Vagina (tissue), 2 donors: Measurements from ENCODE around the gene AGPAT4. TPM values are rescaled to one million over a fixed set of nuclear protein-coding genes. Genes with fewer than 3 reads are reported as not detected.

Source experiments
- DNase-seq, 2 donors: peaks; one replicate each; pipeline ENCODE4 v3.0.0-alpha.2; 2017; ENCODE audit errors: extremely low spot score in 2 of 2
- H3K27ac ChIP-seq: fragments of 200-600 bp; sonication (generic); one replicate; pipeline ENCODE4 v1.5.1; 2019
- H3K27me3 ChIP-seq: fragments of 200-600 bp; sonication (generic); one replicate; pipeline ENCODE4 v1.5.1; 2019
- H3K36me3 ChIP-seq, 2 donors: fragments of 200-600 bp; sonication (generic); one replicate each; pipeline ENCODE4 v1.5.1; 2017 to 2019
- H3K4me1 ChIP-seq: fragments of 200-600 bp; sonication (generic); one replicate; pipeline ENCODE4 v1.5.1; 2019
- H3K4me3 ChIP-seq, 2 donors: fragments of 200-600 bp; sonication (generic); 1 replicate in 1 of 2; 2 replicates in 1 of 2; pipeline ENCODE4 v1.5.1; 2016 to 2019
- H3K9me3 ChIP-seq: fragments of 200-600 bp; sonication (generic); one replicate; pipeline ENCODE4 v1.5.1; 2019
- CTCF ChIP-seq, 3 experiments: fragments of 450-650 bp in 2 of 3; fragments of 200-600 bp in 1 of 3; sonication (generic) in 1 of 3; IDR thresholded peaks; one replicate each; pipeline ENCODE4 v1.5.1; 2017 to 2019; ENCODE audit warnings: antibody characterized with exemption in 3 of 3, mild to moderate bottlenecking in 2 of 3, moderate library complexity in 2 of 3
- POLR2A ChIP-seq, 2 donors: fragments of 450-650 bp; IDR thresholded peaks; one replicate each; pipeline ENCODE4 v1.6.1; 2017; ENCODE audit warnings: antibody characterized with exemption in 2 of 2, mild to moderate bottlenecking in 2 of 2, moderate library complexity in 2 of 2
- POLR2AphosphoS5 ChIP-seq, 2 donors: sonication (generic); formaldehyde crosslinking; IDR thresholded peaks; one replicate each; pipeline ENCODE4 v1.9.0; 2017; ENCODE audit warnings: antibody characterized with exemption in 2 of 2, mild to moderate bottlenecking in 2 of 2, low read depth in 1 of 2; ENCODE audit not compliant: insufficient read depth in 1 of 2
- intact Hi-C: fragments of 100-400 bp; cut with DNase I; formaldehyde crosslinking; loops from one replicate; pipeline ENCODE4 v1.15.1; 2023
- total RNA-seq: library from RNA; depleted of rRNA; stranded (reverse); fragments of >200 nt; gene quantifications from one replicate; pipeline ENCODE4 v1.2.3, GENCODE V29; 2016

Gene AGPAT4
- total RNA-seq, 1 donor from 2014 or later = 6.9 TPM

DNA sequence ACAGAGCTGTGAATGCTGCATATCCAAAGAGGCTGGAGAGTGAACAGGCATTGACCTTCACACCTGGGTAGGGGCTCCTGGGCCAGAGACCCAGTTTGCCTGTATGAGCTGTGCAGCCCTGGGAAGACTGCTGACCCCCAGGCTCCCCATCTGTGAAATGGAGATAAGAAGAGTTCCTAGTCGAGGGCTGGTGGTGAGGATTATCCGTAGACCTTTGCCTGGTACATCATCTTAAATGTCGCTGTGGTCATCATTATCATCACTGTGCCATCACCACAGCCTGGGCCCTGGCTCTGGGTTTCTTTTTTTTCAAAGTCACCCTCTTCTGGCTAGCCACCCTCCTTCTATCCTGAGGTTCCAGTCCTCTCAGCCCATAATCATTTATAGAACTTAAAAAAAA, 12.0 kb downstream of the AGPAT4 start:
- no peaks in the 10 kb centered on the region for H3K9me3 ChIP-seq
- TF ChIP-seq POLR2A (IDR thresholded peaks at IDR 0.05) = no peak
- no peak for TF ChIP-seq CTCF (IDR thresholded peaks at IDR 0.05)
- no peak for TF ChIP-seq POLR2AphosphoS5 (IDR thresholded peaks at IDR 0.05; ENCODE audit: insufficient read depth in 1 of 2, low read depth in 1 of 2)
- intact Hi-C loops = no loop called here
- H3K4me1 ChIP-seq = no peaks in the 10 kb centered on the region
- no peak for DNase-seq
- no peaks in the 10 kb centered on the region for H3K36me3 ChIP-seq
- H3K27ac ChIP-seq = no peak overlapping the region
- H3K4me3 ChIP-seq = no peak overlapping the region
- no peaks in the 10 kb centered on the region for H3K27me3 ChIP-seq

DNA sequence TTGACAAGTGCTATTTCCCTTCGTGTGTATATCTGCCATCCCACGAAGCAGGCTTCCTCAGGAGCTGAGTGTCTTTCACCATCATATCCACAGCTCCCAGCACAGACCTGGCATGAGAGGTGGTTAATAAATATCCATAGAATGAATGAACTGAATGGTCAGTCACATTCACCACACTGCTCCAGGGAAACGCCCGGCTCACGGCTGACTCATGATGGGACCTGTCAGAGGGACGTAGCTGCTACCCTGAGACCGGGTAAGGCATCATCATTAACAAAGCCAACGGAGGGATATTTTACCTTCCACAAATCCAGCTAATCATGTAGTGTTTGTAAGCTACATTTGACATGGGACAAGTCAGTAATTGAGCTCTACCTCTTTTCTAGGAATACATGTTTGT, 12.5 kb downstream of the AGPAT4 start:
- no peak for TF ChIP-seq CTCF (IDR thresholded peaks at IDR 0.05)
- TF ChIP-seq POLR2AphosphoS5 (IDR thresholded peaks at IDR 0.05; ENCODE audit: insufficient read depth in 1 of 2, low read depth in 1 of 2) = no peak
- TF ChIP-seq POLR2A (IDR thresholded peaks at IDR 0.05) = no peak
- intact Hi-C loops = no loop called here
- Histone ChIP-seq H3K27me3 (no peaks in the 10 kb centered on the region), H3K36me3 (no peaks in the 10 kb centered on the region), H3K4me1 (no peaks in the 10 kb centered on the region), H3K27ac (no peak overlapping the region), H3K9me3 (no peaks in the 10 kb centered on the region), H3K4me3 (no peak overlapping the region)
- DNase-seq = no peak

- H3K4me3 ChIP-seq = no peak overlapping the region
- H3K9me3 ChIP-seq = no peaks in the 10 kb centered on the region
- H3K36me3 ChIP-seq = no peaks in the 10 kb centered on the region
- intact Hi-C loops = no loop called here
- H3K4me1 ChIP-seq = no peaks in the 10 kb centered on the region
- TF ChIP-seq POLR2AphosphoS5 (IDR thresholded peaks at IDR 0.05; ENCODE audit: insufficient read depth in 1 of 2, low read depth in 1 of 2) = no peak
- no peak for TF ChIP-seq CTCF (IDR thresholded peaks at IDR 0.05)
- no peak for TF ChIP-seq POLR2A (IDR thresholded peaks at IDR 0.05)
- no peaks in the 10 kb centered on the region for H3K27me3 ChIP-seq
- no peak overlapping the region for H3K27ac ChIP-seq
- no peak for DNase-seq
Observed at GRCh38 chr6:161259302-161259701, 14.6 kb downstream of the AGPAT4 start.

- intact Hi-C loops = no loop called here
- Histone ChIP-seq H3K27me3 (no peaks in the 10 kb centered on the region), H3K36me3 (no peaks in the 10 kb centered on the region), H3K4me1 (no peaks in the 10 kb centered on the region), H3K9me3 (no peaks in the 10 kb centered on the region), H3K27ac (peak overlapping the region; percentile 56), H3K4me3 (no peak overlapping the region)
- TF ChIP-seq POLR2A (IDR thresholded peaks at IDR 0.05) = no peak
- TF ChIP-seq CTCF (IDR thresholded peaks at IDR 0.05) = no peak
- TF ChIP-seq POLR2AphosphoS5 (IDR thresholded peaks at IDR 0.05; ENCODE audit: insufficient read depth in 1 of 2, low read depth in 1 of 2) = no peak
- no peak for DNase-seq
Observed at GRCh38 chr6:161257793-161258457, 15.9 kb downstream of the AGPAT4 start.

- Histone ChIP-seq H3K27ac (no peak overlapping the region), H3K9me3 (no peaks in the 10 kb centered on the region), H3K4me1 (no peaks in the 10 kb centered on the region), H3K36me3 (no peaks in the 10 kb centered on the region), H3K27me3 (no peaks in the 10 kb centered on the region), H3K4me3 (no peak overlapping the region)
- intact Hi-C loops = no loop called here
- no peak for DNase-seq
- TF ChIP-seq CTCF (IDR thresholded peaks at IDR 0.05) = no peak
- TF ChIP-seq POLR2AphosphoS5 (IDR thresholded peaks at IDR 0.05; ENCODE audit: insufficient read depth in 1 of 2, low read depth in 1 of 2) = no peak
- TF ChIP-seq POLR2A (IDR thresholded peaks at IDR 0.05) = no peak
Observed at GRCh38 chr6:161256407-161256806, 17.5 kb downstream of the AGPAT4 start.
